HL-60 (cell line): ENCODE results near the gene POLR2L.

ENCODE experiments used
- DNase-seq, 2 experiments: peaks; one replicate each; pipeline ENCODE4 v3.0.0-alpha.2; 2010 to 2020; ENCODE audit warnings: low read depth in 1 of 2, low spot score in 1 of 2
- H3K27ac ChIP-seq: fragments of 250-450 bp; sonication (Bioruptor Pico); replicated peaks from 2 replicates; pipeline ENCODE4 v1.5.1; 2020; ENCODE audit warnings: mild to moderate bottlenecking, moderate library complexity
- H3K27me3 ChIP-seq: fragments of 250-450 bp; sonication (Bioruptor Pico); 2 replicates; pipeline ENCODE4 v1.5.1; 2021; ENCODE audit warnings: mild to moderate bottlenecking, moderate library complexity; ENCODE audit not compliant: insufficient read depth, poor library complexity, severe bottlenecking
- H3K4me3 ChIP-seq: replicated peaks from 2 replicates; pipeline ENCODE4 v1.5.1; 2011; ENCODE audit warnings: mild to moderate bottlenecking, control low read depth, low read length; ENCODE audit not compliant: insufficient read depth
- GABPA ChIP-seq: IDR thresholded peaks from 2 replicates; pipeline ENCODE4 v1.6.1; 2012; ENCODE audit warnings: low read depth
- POLR2AphosphoS5 ChIP-seq: IDR thresholded peaks from 2 replicates; pipeline ENCODE4 v1.6.1; 2012; ENCODE audit warnings: low read depth
- SPI1 ChIP-seq: IDR thresholded peaks from 2 replicates; pipeline ENCODE4 v1.6.1; 2012; ENCODE audit warnings: low read depth, mild to moderate bottlenecking, borderline replicate concordance
- TF ChIP-seq, protein P1 (sequence below): IDR thresholded peaks from one replicate; pipeline ENCODE4 v1.5.1; 2011; ENCODE audit warnings: low read length, control low read depth, inconsistent platforms; ENCODE audit not compliant: insufficient read depth
- TF ChIP-seq, protein P2 (sequence below): IDR thresholded peaks from 2 replicates; pipeline ENCODE4 v1.6.1; 2012; ENCODE audit warnings: low read depth; ENCODE audit not compliant: insufficient replicate concordance

The POLR2L gene

DNA sequence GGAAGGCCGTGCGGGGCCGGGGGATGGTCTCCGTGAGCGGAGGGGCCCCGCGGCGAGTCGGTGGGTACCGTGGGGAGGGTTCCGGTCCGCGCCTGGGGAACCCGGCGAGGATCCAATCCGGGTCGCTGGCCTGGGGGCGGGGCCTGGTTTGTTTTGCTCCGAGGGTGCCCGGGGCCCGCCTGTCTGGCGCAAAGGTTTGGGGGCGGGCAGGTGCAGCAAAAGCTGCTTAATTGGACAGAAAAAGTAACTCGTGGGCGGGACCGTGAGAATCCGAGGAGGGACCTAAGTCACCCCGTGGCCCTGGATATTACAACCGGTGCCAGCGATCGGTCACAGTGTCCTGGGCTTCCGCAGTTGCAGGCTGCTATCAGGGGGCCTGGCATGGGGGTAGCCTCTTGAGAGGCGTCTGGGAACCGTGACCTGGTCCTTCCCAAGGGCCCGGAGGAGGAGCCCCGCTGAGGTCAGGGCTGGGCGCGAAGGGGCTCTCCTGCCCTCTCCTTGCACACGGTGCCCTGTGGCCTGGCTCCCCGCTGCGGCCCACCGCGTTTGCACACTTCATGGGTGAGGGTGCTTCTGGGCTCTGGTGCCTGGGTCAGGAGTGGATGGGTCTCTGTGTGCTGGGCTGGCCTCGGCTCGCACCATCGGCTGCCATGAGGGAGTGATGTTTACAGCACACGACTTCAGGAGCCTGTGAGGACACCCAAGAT, 22.2 kb downstream of the POLR2L start:
- DNase-seq = peak; percentile 92 to 97
- Histone ChIP-seq H3K4me3 (peak overlapping the region; percentile 70), H3K27ac (peak overlapping the region; percentile 80), H3K27me3 (no peaks in the 10 kb centered on the region)
- TF ChIP-seq, protein P1, sequence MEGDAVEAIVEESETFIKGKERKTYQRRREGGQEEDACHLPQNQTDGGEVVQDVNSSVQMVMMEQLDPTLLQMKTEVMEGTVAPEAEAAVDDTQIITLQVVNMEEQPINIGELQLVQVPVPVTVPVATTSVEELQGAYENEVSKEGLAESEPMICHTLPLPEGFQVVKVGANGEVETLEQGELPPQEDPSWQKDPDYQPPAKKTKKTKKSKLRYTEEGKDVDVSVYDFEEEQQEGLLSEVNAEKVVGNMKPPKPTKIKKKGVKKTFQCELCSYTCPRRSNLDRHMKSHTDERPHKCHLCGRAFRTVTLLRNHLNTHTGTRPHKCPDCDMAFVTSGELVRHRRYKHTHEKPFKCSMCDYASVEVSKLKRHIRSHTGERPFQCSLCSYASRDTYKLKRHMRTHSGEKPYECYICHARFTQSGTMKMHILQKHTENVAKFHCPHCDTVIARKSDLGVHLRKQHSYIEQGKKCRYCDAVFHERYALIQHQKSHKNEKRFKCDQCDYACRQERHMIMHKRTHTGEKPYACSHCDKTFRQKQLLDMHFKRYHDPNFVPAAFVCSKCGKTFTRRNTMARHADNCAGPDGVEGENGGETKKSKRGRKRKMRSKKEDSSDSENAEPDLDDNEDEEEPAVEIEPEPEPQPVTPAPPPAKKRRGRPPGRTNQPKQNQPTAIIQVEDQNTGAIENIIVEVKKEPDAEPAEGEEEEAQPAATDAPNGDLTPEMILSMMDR = no peak
- TF ChIP-seq POLR2AphosphoS5 = peak; percentile 32; the same call in 1 of the 2 replicates
- 0 out of 2 replicates have a peak, but pooled peaks have one; percentile 19 for TF ChIP-seq GABPA

DNA sequence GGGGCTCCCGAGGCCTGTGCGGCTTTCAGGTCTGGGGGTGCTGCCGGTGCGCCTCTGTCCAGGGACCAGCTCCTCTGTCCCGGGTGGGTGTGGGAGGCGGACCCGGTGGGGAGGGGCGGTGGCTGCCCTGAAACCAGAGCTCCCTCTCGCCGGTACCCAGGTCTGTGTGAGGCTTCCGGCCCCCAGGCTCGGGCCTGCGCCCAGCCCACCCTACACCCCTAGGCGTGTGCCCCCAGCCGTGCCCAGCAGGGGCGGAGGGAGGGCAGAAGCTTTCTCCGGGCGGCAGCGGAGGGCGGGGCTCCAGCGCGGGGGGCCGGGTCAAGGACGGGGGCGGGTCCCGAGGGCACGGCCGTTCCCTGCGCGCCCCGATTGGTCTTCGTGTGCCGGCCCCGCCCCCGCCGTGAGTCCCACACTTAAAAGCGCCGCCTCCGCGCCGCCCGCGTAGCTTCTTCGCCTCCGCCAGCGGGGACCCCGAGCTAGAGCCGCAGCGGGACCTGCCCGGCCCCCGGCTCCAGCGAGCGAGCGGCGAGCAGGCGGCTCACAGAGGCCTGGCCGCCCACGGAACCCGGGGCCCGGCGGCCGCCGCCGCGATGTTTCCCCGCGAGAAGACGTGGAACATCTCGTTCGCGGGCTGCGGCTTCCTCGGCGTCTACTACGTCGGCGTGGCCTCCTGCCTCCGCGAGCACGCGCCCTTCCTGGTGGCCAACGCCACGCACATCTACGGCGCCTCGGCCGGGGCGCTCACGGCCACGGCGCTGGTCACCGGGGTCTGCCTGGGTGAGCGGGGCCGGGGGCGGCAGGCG, 23.0 kb downstream of the POLR2L start:
- TF ChIP-seq POLR2AphosphoS5 (peak; percentile 55; the same call in 1 of the 2 replicates), SPI1 (no peak), GABPA (no peak)
- TF ChIP-seq, protein P2, sequence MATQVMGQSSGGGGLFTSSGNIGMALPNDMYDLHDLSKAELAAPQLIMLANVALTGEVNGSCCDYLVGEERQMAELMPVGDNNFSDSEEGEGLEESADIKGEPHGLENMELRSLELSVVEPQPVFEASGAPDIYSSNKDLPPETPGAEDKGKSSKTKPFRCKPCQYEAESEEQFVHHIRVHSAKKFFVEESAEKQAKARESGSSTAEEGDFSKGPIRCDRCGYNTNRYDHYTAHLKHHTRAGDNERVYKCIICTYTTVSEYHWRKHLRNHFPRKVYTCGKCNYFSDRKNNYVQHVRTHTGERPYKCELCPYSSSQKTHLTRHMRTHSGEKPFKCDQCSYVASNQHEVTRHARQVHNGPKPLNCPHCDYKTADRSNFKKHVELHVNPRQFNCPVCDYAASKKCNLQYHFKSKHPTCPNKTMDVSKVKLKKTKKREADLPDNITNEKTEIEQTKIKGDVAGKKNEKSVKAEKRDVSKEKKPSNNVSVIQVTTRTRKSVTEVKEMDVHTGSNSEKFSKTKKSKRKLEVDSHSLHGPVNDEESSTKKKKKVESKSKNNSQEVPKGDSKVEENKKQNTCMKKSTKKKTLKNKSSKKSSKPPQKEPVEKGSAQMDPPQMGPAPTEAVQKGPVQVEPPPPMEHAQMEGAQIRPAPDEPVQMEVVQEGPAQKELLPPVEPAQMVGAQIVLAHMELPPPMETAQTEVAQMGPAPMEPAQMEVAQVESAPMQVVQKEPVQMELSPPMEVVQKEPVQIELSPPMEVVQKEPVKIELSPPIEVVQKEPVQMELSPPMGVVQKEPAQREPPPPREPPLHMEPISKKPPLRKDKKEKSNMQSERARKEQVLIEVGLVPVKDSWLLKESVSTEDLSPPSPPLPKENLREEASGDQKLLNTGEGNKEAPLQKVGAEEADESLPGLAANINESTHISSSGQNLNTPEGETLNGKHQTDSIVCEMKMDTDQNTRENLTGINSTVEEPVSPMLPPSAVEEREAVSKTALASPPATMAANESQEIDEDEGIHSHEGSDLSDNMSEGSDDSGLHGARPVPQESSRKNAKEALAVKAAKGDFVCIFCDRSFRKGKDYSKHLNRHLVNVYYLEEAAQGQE = peak; percentile 46
- TF ChIP-seq, protein P1 = no peak
- no peaks in the 10 kb centered on the region for H3K27me3 ChIP-seq
- peak overlapping the region; percentile 70 for H3K4me3 ChIP-seq
- peak in 1 of 2 experiments; percentile 87 for DNase-seq
- H3K27ac ChIP-seq = peak overlapping the region; percentile 80

DNA sequence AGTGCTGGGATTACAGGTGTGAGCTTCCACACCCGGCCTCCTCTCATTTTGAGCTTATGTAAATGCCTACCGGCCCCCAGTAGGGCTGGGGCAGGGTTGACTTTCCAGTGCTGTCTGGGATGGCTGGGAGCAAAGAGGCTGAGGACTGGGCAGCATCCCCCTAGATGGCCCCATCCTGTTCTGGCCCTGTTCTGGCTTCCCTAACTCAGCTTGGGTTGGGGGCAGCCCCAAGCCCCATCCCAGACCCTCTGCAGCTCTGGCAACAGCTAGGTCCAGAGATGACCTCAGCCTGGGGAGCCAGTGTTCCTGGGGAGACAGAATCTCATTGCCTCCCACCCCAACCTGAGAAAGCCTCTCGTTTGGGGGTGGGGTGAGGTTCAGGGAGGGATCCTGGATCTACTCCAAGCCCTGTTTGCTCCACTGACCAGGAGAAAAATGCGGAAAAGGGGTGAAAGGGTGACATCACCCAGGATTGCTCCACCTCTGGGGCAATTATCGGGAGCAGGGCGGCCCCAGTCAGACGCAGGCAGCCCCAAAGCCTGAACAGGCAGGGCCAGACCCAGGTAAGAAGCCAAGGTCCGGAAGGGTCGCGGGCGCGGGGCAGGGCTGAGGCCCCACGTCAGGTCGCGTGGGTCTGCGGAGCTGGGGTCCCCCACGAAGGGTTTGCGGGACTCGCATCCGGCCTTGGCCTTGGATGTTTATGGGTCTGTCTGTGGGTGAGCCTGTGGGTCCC, 23.8 kb downstream of the POLR2L start, which contains the start of gene PNPLA2:
Gene PNPLA2, plus strand, starts transcription at position 519 of the 733 bp plus-strand sequence. CDS start 805 bp downstream, outside the sequence.
- no peak for DNase-seq
- no peaks in the 10 kb centered on the region for H3K27me3 ChIP-seq
- TF ChIP-seq, protein P1 = no peak
- TF ChIP-seq, protein P2 = no peak
- TF ChIP-seq POLR2AphosphoS5 (no peak), SPI1 (no peak), GABPA (no peak)
- peak within 1 kb of the TSS; percentile 70 for H3K4me3 ChIP-seq
- peak within 1 kb of the TSS; percentile 80 for H3K27ac ChIP-seq
